GM20000 (cell line): ENCODE results near the gene TMEM245.
"Not testable (repeated sequence)": the region's sequence is repeated elsewhere in the genome, so short reads cannot be mapped to it uniquely, and the experiment has no call there.

ENCODE experiments used
- DNase-seq: peaks from one replicate; pipeline ENCODE4 v3.0.0; 2012; ENCODE audit warnings: low spot score
- TF ChIP-seq, protein P1 (sequence below): IDR thresholded peaks from 2 replicates; pipeline ENCODE4 v1.5.1; 2012; ENCODE audit warnings: mild to moderate bottlenecking, control low read depth; ENCODE audit errors: extremely low read depth, missing control alignments

TMEM245 gene

DNA sequence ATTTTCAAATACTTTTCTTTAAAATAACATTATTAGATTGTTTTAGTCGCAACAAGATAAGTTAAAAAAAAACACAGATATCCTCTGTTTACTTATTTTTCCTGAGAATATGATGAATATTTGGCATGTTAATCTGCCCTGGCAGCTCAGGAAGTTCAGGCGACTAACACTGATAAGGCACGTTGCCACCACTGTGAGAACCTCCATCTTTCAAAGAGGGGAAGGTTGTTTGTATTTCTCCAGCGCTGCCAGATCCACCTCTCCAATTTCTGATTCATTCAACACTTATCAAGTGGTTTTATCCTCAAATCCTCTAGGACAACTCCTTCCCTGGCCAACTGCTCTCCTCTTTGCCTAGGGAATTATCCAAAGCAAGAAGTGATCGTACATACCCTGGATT is 128.3 kb downstream of the TMEM245 start:
- DNase-seq = no peak
- TF ChIP-seq, protein P1, sequence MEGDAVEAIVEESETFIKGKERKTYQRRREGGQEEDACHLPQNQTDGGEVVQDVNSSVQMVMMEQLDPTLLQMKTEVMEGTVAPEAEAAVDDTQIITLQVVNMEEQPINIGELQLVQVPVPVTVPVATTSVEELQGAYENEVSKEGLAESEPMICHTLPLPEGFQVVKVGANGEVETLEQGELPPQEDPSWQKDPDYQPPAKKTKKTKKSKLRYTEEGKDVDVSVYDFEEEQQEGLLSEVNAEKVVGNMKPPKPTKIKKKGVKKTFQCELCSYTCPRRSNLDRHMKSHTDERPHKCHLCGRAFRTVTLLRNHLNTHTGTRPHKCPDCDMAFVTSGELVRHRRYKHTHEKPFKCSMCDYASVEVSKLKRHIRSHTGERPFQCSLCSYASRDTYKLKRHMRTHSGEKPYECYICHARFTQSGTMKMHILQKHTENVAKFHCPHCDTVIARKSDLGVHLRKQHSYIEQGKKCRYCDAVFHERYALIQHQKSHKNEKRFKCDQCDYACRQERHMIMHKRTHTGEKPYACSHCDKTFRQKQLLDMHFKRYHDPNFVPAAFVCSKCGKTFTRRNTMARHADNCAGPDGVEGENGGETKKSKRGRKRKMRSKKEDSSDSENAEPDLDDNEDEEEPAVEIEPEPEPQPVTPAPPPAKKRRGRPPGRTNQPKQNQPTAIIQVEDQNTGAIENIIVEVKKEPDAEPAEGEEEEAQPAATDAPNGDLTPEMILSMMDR = no peak

DNA sequence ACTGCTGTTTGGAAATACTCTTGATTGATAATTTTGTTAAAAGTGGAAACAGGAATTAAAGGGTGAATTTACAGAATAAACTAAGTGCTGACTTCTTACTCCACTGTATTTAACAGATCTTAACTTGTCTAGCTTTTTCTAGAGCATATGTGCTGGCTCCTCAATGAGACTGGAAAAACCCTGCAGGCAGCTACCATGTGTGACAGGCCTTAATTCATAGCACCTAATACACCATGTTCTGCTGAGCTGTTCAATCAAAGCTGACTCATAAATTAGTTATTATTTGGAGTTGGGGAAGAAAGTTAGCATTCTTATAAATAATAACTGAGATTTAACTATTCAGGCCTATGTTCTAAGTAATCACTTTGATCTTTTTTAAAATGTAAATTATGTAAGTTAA is 135.9 kb downstream of the TMEM245 start:
- TF ChIP-seq, protein P1 = no peak
- no peak for DNase-seq

DNA sequence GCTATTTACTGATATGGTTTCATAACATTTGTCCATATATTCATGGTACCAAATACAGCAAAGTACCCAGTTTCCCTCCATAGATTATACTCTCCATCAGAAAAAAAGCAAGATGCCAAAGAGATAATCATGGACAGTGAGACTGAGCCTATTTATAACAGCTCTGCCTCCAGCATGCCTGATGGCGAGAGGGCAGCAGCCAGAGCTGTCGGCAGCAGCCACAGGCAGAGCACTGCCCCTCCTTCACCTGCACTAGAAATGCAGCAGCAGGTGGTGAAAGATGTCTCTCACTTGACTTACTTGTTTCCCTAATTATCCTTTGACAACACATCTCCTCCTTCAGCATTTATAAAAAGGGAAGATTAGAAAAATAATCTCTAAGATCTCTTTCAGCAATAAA is 138.9 kb downstream of the TMEM245 start:
- no peak for DNase-seq
- TF ChIP-seq, protein P1 = no peak

DNA sequence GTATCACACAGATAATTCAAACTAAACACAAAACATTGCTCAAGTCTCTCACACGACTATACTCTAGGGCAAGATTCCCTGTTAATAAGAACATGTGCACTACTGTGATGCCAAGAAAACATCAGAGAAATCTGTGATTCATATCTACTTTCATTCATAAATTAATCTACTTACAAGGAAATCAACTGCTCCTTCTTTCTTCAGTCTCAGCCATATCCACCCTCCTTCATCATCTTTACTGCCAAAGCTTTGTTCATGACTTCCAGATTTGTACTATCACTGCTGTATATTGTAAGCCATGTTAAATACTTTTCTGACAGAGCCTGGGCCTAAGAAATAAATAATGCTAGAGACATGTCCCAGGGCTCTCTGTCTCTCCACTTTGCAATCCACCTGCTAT is 141.5 kb downstream of the TMEM245 start:
- no peak for DNase-seq
- TF ChIP-seq, protein P1 = no peak

DNA sequence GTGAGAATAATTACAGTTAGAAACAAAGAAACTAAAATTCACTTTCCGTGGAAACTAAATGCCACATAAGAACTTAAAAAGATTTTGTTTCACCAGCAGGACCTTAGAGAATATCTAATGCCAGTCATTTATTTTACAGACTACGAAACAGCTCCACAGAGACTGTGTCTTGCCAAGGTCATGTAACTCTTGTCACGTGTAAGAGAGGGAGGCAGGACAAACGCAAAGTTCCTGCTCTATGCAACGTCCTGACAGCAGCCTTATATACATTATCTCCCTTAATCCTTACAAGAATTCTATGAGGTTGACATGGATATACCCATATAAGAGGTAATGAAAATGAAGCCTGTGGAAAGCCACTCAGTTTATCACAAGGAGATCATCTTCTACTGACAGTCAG is 145.9 kb downstream of the TMEM245 start:
- TF ChIP-seq, protein P1 = no peak
- DNase-seq = no peak

DNA sequence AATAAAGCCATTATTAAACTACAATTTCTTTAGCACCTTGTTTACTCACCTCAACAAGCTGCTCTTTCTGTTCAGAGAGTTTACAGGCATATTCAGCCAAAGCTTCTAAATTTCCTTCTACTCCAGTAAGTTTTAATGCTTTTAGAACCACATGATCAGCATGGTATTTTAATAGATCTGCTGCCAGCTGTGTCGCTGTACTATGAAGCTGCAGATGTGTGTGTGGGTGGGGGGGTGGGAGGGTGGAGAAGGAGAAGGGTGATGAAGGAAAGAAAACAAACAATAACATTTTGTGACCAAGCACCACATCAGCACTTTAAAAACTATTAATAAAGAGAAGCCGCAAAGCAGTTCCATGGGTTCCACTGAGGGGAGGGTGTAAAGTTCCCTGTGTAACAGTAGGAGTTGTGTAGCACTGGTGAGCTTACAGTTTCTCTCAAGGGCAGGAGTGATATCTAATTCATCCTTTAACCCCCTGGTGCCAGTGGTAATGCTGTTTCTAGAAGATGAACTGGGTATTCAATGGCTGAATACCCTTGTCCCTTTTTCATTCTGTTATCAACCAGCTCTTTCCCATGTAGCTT is 147.0 kb downstream of the TMEM245 start:
- DNase-seq = no peak
- TF ChIP-seq, protein P1 = no peak

DNA sequence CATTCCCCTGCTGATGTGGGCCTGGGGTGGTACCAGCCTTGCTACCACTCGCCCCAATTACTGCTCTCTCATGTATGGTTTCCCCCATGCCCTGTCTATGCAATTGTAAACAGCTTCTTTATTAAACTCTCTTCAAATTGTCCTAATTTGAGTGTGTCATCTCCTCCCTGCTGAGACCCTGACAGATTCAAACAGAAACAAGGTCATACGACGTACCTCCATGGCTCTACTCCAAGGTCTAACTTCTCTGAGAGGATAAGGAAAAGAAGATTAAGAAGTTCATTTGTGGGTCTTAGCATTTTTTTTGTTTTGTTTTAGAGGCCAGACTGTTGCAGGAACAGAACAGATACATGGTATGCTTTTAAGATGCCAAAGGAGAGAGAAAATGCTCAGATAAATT is 147.6 kb downstream of the TMEM245 start:
- DNase-seq = no peak
- TF ChIP-seq, protein P1 = no peak

DNA sequence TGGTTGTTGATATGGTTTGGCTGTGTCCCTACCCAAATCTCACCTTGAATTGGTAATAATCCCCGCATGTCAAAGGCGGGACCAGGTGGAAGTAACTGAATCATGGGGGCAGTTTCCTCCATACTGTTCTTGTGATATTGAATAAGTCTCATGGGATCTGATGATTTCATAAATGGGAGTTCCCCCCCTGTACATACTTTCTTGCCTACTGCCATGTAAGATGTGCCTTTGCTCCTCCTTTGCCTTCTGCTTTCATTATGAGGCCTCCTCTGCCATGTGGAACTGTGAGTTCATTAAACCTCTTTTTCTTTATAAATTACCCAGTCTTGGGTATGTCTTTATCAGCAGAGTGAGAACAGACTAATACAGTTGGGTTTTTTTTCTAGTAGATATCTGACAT is 148.4 kb downstream of the TMEM245 start:
- not testable (repeated sequence) for DNase-seq
